Pancreas (tissue), 10 donors: Measurements from ENCODE around the gene SPATA31D1. TPM values are rescaled to one million over a fixed set of nuclear protein-coding genes. Genes with fewer than 3 reads are reported as not detected.

Experiments
- ATAC-seq, 4 donors: fragments of 200-7000 bp; cut with Tn5 transposase; one replicate each; pipeline versions ENCODE4 v1.8.0 to v1.9.1; 2020; ENCODE audit warnings: mild to moderate bottlenecking in 4 of 4, moderate library complexity in 4 of 4
- DNase-seq, 6 donors: peaks; one replicate each; pipeline ENCODE4 v3.0.0-alpha.2; 2020
- FAIRE-seq: peaks from 2 replicates; lab custom pipeline; 2012; peaks lifted over from hg19 to GRCh38; lab: Jason Lieb, UNC
- H3K27ac ChIP-seq, 4 donors: fragments of 200-600 bp; sonication (generic); 1 replicate in 3 of 4; 2 replicates in 1 of 4; pipeline versions ENCODE4 v1.5.0 to v1.8.0; 2020
- H3K27me3 ChIP-seq, 4 donors: fragments of 200-600 bp; one replicate each; pipeline ENCODE4 v1.8.0; 2021
- H3K36me3 ChIP-seq, 3 donors: fragments of 200-600 bp; sonication (generic) in 1 of 3; one replicate each; pipeline versions ENCODE4 v1.5.0 to v1.8.0; 2020 to 2021
- H3K4me1 ChIP-seq, 3 donors: fragments of 200-600 bp; one replicate each; pipeline ENCODE4 v1.8.0; 2021
- H3K4me3 ChIP-seq, 4 donors: fragments of 200-600 bp; sonication (generic) in 2 of 4; one replicate each; pipeline versions ENCODE4 v1.5.0 to v1.8.0; 2020 to 2021
- H3K9me3 ChIP-seq, 4 donors: fragments of 200-600 bp; one replicate each; pipeline ENCODE4 v1.8.0; 2021
- CTCF ChIP-seq, 4 donors: fragments of 200-600 bp; sonication (generic) in 3 of 4; IDR thresholded peaks; one replicate each; pipeline versions ENCODE4 v1.5.0 to v1.8.0; 2021; ENCODE audit warnings: antibody characterized with exemption in 4 of 4
- WGBS, 2 donors: extraction: QIAGEN DNeasy Blood & Tissue Kit; methylation state at CpG; one replicate each; pipeline ENCODE4 v1.1.7; 2013; 5-methylcytosine and 5-hydroxymethylcytosine counted together
- intact Hi-C, 3 donors: fragments of 100-400 bp; cut with DNase I; formaldehyde crosslinking; loops; one replicate each; pipeline versions ENCODE4 v1.11.1 to v1.14.2; 2022
- polyA plus RNA-seq, 2 donors: library from polyadenylated mRNA; stranded (reverse); fragments of 200-250 nt; gene quantifications; one replicate each; pipeline ENCODE4 v1.2.3, GENCODE V29; 2013
- total RNA-seq, 6 donors: library from RNA; stranded (reverse); fragmentation: NEBNext Ultra II Directional in 4 of 6; extraction: Animal tissue kit (Norgen Biotek cat#: 25700) in 4 of 6; gene quantifications; one replicate each; pipeline versions ENCODE4 v1.2.1 to v1.2.4, GENCODE V29; 2021 to 2023
- donor health status: healthy with polysubstance abuse.
- donor health status: DM: no; HTN: no; CAD: no; lungs with moderate emphysema.
- donor health status: DM: no; HTN: no; CAD: no.
- donor health status: control.
- donor health status: control.
- donor health status: Bipolar disorder and iron deficiency.
- donor health status: DM: yes; HTN: yes; CAD: no.
- donor health status: DM: no; HTN: no; CAD: no.
- donor health status: DM: no; HTN: no; CAD: no.
- donor health status: DM: yes; HTN: yes; CAD: no.

The SPATA31D1 gene
- total and polyA plus RNA-seq, 8 donors, result not detected

GRCh38 chr9:81968026-81968425 is 20.5 kb upstream of the SPATA31D1 start:
- Histone ChIP-seq H3K4me1 (no peaks in the 10 kb centered on the region), H3K27ac (no peak overlapping the region), H3K36me3 (no peaks in the 10 kb centered on the region), H3K4me3 (no peak overlapping the region), H3K27me3 (no peaks in the 10 kb centered on the region), H3K9me3 (no peaks in the 10 kb centered on the region)
- intact Hi-C loops, result no loop called here
- WGBS, 2 donors, result 76 to 82% methylated on average over 3 of the region's 3 CpGs
- DNase-seq (no peak), FAIRE-seq (no peak), ATAC-seq (no peak)
- TF ChIP-seq CTCF (IDR thresholded peaks at IDR 0.05), result no peak

- H3K27me3 ChIP-seq, result no peaks in the 10 kb centered on the region
- ATAC-seq, result no peak
- no peaks in the 10 kb centered on the region for H3K36me3 ChIP-seq
- no peak for FAIRE-seq
- no peaks in the 10 kb centered on the region for H3K4me1 ChIP-seq
- H3K4me3 ChIP-seq, result no peak overlapping the region
- no peak overlapping the region for H3K27ac ChIP-seq
- no peaks in the 10 kb centered on the region for H3K9me3 ChIP-seq
- no peak for DNase-seq
- intact Hi-C loops, result no loop called here
- TF ChIP-seq CTCF (IDR thresholded peaks at IDR 0.05), result no peak
Measured at GRCh38 chr9:81969971-81970370, 18.6 kb upstream of the SPATA31D1 start.

- Histone ChIP-seq H3K4me1 (no peaks in the 10 kb centered on the region), H3K27me3 (no peaks in the 10 kb centered on the region), H3K9me3 (no peaks in the 10 kb centered on the region), H3K36me3 (no peaks in the 10 kb centered on the region), H3K27ac (no peak overlapping the region), H3K4me3 (no peak overlapping the region)
- intact Hi-C loops, result no loop called here
- ATAC-seq, result no peak
- DNase-seq, result no peak
- no peak for TF ChIP-seq CTCF (IDR thresholded peaks at IDR 0.05)
- FAIRE-seq, result no peak
Measured at GRCh38 chr9:81971727-81972126, 16.8 kb upstream of the SPATA31D1 start.

- intact Hi-C loops, result no loop called here
- no peak overlapping the region for H3K4me3 ChIP-seq
- no peaks in the 10 kb centered on the region for H3K9me3 ChIP-seq
- TF ChIP-seq CTCF (IDR thresholded peaks at IDR 0.05), result no peak
- WGBS, 2 donors, result 54 to 67% methylated on average over 5 of the region's 5 CpGs
- no peaks in the 10 kb centered on the region for H3K27me3 ChIP-seq
- no peak overlapping the region for H3K27ac ChIP-seq
- no peaks in the 10 kb centered on the region for H3K4me1 ChIP-seq
- FAIRE-seq (no peak), DNase-seq (no peak), ATAC-seq (no peak)
- H3K36me3 ChIP-seq, result no peaks in the 10 kb centered on the region
Measured at GRCh38 chr9:81974764-81975163, 13.8 kb upstream of the SPATA31D1 start.

- 81% methylated on average over 11 of the region's 11 CpGs for WGBS, 2 donors
- Histone ChIP-seq H3K4me1 (no peaks in the 10 kb centered on the region), H3K27ac (no peak overlapping the region), H3K36me3 (no peaks in the 10 kb centered on the region), H3K27me3 (no peaks in the 10 kb centered on the region), H3K4me3 (no peak overlapping the region), H3K9me3 (no peaks in the 10 kb centered on the region)
- no peak for TF ChIP-seq CTCF (IDR thresholded peaks at IDR 0.05)
- ATAC-seq (no peak), FAIRE-seq (no peak), DNase-seq (no peak)
- intact Hi-C loops, result no loop called here
Measured at GRCh38 chr9:81976351-81976750, 12.2 kb upstream of the SPATA31D1 start.
